Mucosa of stomach (tissue), 1 donor: Measurements from ENCODE around the gene ODF4.
"Not testable (repeated sequence)": the region's sequence is repeated elsewhere in the genome, so short reads cannot be mapped to it uniquely, and the experiment has no call there.

ENCODE experiments used
- H3K27me3 ChIP-seq: one replicate; pipeline ENCODE4 v1.7.0; 2013; ENCODE audit warnings: mild to moderate bottlenecking, low read length; ENCODE audit not compliant: control insufficient read depth, insufficient read depth
- H3K36me3 ChIP-seq: one replicate; pipeline ENCODE4 v1.7.0; 2013; ENCODE audit warnings: low read length; ENCODE audit not compliant: control insufficient read depth, insufficient read depth
- H3K4me1 ChIP-seq: one replicate; pipeline ENCODE4 v1.7.0; 2013; ENCODE audit warnings: mild to moderate bottlenecking, low read length; ENCODE audit not compliant: control insufficient read depth, insufficient read depth
- H3K4me3 ChIP-seq: one replicate; pipeline ENCODE4 v1.7.0; 2013; ENCODE audit warnings: low read length
- H3K9ac ChIP-seq: one replicate; pipeline ENCODE4 v1.7.0; 2013; ENCODE audit warnings: mild to moderate bottlenecking, low read length, moderate library complexity
- H3K9me3 ChIP-seq: one replicate; pipeline ENCODE4 v1.7.0; 2013; ENCODE audit warnings: mild to moderate bottlenecking, low read length, moderate library complexity; ENCODE audit not compliant: control insufficient read depth
- donor health status: Pancreatic carcinoma.

ODF4 gene

DNA sequence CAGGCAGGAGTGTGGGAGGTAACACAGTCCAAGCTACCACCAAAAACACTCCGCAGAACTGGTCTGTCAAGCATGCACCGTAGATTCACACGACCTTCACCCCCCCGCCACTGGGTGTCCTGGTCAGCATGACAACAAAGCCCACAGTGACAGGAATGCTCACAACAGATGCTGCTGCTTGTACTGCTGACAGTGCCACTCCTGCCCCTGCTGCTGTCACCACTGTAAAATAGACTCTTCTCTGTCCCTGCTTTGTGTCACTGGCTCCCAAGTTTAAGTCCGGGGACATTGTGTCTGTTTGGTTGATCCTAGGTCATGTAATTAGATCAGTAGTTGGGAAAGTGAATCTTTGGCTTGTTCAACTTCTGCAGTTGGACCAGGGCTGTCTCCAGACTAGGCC is 7.0 kb upstream of the ODF4 start:
- Histone ChIP-seq H3K9ac (no peak overlapping the region), H3K36me3 (no peaks in the 10 kb centered on the region), H3K4me3 (no peak overlapping the region), H3K27me3 (no peaks in the 10 kb centered on the region), H3K4me1 (no peaks in the 10 kb centered on the region), H3K9me3 (no peaks in the 10 kb centered on the region)

- Histone ChIP-seq H3K27me3 (no peaks in the 10 kb centered on the region), H3K9ac (no peak overlapping the region), H3K4me1 (no peaks in the 10 kb centered on the region), H3K36me3 (no peaks in the 10 kb centered on the region), H3K4me3 (no peak overlapping the region), H3K9me3 (no peaks in the 10 kb centered on the region)
Observed at GRCh38 chr17:8333281-8333680, 6.4 kb upstream of the ODF4 start.

- Histone ChIP-seq H3K27me3 (no peaks in the 10 kb centered on the region), H3K9me3 (no peaks in the 10 kb centered on the region), H3K4me3 (no peak overlapping the region), H3K36me3 (no peaks in the 10 kb centered on the region), H3K9ac (no peak overlapping the region), H3K4me1 (no peaks in the 10 kb centered on the region)
Observed at GRCh38 chr17:8337802-8338752, 1.6 kb upstream of the ODF4 start.

DNA sequence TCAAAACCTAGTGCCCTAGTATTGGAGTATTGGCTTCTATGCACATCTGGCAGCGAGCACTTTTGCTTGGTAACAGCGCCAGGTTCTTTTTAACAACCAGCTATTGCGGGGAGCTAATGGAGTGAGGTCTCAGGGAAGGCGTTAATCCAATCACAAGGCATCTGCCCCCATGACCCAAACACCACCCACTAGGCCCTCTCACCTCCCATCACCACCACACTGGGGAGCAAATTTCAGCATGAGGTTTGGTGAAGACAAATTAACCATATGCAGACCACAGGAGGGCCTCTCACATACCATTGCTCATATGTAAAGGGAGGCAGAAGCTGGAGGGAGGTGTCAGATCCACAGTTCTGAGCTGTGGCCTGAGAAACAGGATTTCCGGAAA is 893 bp upstream of the ODF4 start:
- Histone ChIP-seq H3K4me3 (no peak overlapping the region), H3K9ac (no peak overlapping the region), H3K27me3 (no peaks in the 10 kb centered on the region), H3K4me1 (no peaks in the 10 kb centered on the region), H3K9me3 (no peaks in the 10 kb centered on the region), H3K36me3 (no peaks in the 10 kb centered on the region)

DNA sequence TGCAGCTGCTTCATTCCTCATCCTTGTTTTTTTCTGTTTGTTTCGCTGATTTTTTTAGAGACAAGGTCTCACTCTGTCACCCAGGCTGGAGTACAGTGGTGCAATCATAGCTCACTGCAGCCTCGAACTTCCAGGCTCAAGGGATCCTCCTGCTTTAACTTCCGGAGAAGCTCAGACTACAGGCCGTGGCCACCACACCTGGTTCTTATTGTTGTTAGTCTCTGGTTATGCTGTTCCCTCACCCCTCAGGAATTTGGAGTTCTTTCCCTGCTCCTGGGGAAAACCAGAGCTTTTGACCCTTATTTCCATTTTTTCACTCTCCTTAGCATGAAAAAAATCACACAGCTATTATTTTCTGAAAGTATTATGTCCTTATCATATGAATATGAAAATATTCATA is 1.8 kb downstream of the ODF4 start:
- Histone ChIP-seq H3K9me3 (no peaks in the 10 kb centered on the region), H3K4me1 (peaks cover 3% of the 10 kb centered on the region), H3K4me3 (no peak overlapping the region), H3K27me3 (no peaks in the 10 kb centered on the region), H3K36me3 (no peaks in the 10 kb centered on the region), H3K9ac (no peak overlapping the region)

DNA sequence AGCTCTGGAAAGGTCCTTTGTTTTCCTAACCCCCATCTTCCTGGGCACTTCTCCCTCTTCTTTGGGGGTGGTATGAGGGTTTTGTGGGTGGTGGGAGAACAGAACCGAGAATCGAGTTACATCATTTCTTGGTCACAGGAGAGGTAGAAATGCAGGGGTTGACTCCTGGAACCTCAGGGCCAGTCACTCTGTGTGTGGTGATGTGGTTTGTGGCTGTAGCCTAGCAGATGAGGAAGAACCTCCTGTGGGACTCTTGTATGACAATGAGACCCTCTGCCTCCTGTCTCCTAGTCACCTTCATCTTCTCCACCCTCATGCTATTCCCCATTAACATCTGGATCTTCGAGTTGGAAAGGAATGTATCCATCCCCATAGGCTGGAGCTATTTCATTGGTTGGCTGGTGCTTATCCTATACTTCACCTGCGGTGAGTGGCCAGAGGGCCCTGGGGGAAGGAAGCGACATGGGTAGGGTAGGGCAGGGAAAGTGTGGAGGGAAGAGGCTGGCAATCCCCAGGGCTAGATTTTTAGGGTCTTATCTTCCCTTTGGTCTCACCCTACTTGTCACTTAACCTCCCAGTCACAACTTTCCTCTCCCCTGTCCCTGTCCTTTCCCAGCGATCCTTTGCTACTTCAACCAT is 5.5 kb downstream of the ODF4 start:
- no peaks in the 10 kb centered on the region for H3K9me3 ChIP-seq
- H3K36me3 ChIP-seq, result no peaks in the 10 kb centered on the region
- H3K4me1 ChIP-seq, result peaks cover 4% of the 10 kb centered on the region
- H3K9ac ChIP-seq, result no peak overlapping the region
- H3K27me3 ChIP-seq, result peaks cover 5% of the 10 kb centered on the region
- no peak overlapping the region for H3K4me3 ChIP-seq

DNA sequence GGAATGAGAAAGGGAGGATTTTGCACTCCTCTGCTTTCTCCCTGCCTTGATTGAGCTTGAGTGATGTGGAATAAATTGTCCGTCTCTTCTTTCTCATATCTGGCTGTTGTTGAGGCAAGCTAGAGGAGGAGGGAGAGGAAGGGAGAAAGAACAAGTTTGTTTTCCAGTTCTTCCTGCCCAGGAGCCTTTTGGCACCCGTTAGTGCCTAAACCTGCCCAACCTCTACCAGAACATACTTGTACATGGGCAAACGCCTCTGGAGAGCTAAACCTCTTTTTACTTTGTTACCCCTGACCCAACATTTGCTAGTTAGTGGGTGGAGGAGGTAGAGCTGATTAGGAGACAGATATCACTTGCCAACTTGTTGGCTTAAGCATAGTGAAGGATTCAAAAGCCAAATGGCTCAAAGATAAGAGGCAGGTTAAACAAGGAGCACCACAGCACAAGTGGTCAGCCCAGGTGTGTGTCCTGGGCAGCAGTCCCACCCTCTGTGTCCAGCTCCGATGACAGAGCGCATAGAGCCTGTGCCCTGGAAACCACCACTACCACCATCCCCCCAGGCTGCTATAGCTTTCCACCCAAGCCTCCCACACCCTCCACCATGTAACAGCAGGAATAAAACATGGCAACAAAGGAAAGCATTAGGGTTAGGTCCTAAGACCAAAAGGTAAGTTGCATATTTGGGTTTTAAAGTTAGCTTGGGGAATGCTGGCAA is 6.5 kb downstream of the ODF4 start:
- no peaks in the 10 kb centered on the region for H3K9me3 ChIP-seq
- H3K4me3 ChIP-seq, result no peak overlapping the region
- no peaks in the 10 kb centered on the region for H3K36me3 ChIP-seq
- no peak overlapping the region for H3K9ac ChIP-seq
- H3K4me1 ChIP-seq, result peaks cover 4% of the 10 kb centered on the region
- peaks cover 5% of the 10 kb centered on the region for H3K27me3 ChIP-seq

GRCh38 chr17:8347001-8347400 is 7.4 kb downstream of the ODF4 start:
- H3K4me3 ChIP-seq, H3K27me3 ChIP-seq, H3K9ac ChIP-seq, H3K9me3 ChIP-seq, H3K4me1 ChIP-seq, H3K36me3 ChIP-seq: not testable (repeated sequence)

GRCh38 chr17:8350339-8350738 is 10.7 kb downstream of the ODF4 start:
- no peaks in the 10 kb centered on the region for H3K36me3 ChIP-seq

GRCh38 chr17:8353736-8354135 is 14.1 kb downstream of the ODF4 start:
- no peak overlapping the region for H3K4me3 ChIP-seq
- H3K36me3 ChIP-seq, result no peaks in the 10 kb centered on the region
- no peaks in the 10 kb centered on the region for H3K4me1 ChIP-seq
- H3K9me3 ChIP-seq, result no peaks in the 10 kb centered on the region
- H3K9ac ChIP-seq, result no peak overlapping the region
- no peaks in the 10 kb centered on the region for H3K27me3 ChIP-seq

More at GRCh38 chr17:8350339-8350738, 10.7 kb downstream of the ODF4 start:
- Histone ChIP-seq H3K9ac (no peak overlapping the region), H3K4me3 (no peak overlapping the region), H3K27me3 (peaks cover 5% of the 10 kb centered on the region), H3K9me3 (no peaks in the 10 kb centered on the region), H3K4me1 (peaks cover 4% of the 10 kb centered on the region)

DNA sequence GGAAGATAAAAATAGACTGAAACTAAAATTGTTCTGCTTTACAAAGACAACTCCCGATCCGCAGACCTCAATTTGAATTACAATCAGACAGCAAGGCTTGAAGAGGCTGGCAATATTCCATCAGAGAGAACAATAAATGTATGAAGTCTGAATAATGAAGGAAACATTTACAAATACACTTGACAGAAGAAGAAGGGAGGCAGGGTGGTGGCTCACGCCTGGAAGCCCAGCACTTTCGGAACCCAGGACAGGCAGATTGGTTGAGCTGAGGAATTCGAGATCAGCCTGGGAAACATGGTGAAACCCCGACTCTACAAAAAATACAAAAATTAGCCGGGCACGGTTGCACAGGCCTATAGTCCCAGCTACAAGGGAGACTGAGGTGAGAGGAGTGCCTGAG is 14.6 kb downstream of the ODF4 start:
- Histone ChIP-seq H3K4me1 (no peaks in the 10 kb centered on the region), H3K9me3 (no peaks in the 10 kb centered on the region), H3K27me3 (no peaks in the 10 kb centered on the region), H3K4me3 (no peak overlapping the region), H3K9ac (no peak overlapping the region), H3K36me3 (no peaks in the 10 kb centered on the region)

GRCh38 chr17:8357910-8358309 is 18.3 kb downstream of the ODF4 start:
- Histone ChIP-seq H3K9me3 (no peaks in the 10 kb centered on the region), H3K9ac (no peak overlapping the region), H3K4me1 (no peaks in the 10 kb centered on the region), H3K27me3 (no peaks in the 10 kb centered on the region), H3K4me3 (no peak overlapping the region), H3K36me3 (no peaks in the 10 kb centered on the region)
